GM15510 (cell line): ENCODE results near the gene NRP2.

Experiments used
- POLR2A ChIP-seq: IDR thresholded peaks from 3 replicates; pipeline ENCODE4 v1.6.1; 2011; ENCODE audit warnings: borderline replicate concordance; ENCODE audit not compliant: insufficient read length; ENCODE audit errors: extremely low read depth

The NRP2 gene

DNA sequence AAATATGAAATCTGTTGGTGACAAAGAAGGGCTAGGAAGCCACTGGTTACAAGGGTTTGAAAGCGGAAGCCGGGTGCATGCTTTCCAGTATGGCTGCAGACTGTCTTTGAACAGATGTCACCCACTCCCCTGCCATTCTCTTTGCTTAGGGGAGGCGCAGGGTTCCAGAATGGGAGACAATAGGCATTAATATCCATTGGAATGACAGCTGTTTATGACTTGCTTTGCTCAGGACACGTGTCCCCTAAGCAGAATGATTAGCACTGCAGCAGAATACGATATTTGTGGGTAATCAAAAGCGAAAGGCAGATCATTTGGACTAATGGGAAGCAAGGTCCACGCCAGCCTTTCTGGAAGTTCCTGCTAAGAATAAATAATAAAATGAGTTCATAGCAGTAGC is 25.8 kb upstream of the NRP2 start:
- TF ChIP-seq POLR2A, result no peak

DNA sequence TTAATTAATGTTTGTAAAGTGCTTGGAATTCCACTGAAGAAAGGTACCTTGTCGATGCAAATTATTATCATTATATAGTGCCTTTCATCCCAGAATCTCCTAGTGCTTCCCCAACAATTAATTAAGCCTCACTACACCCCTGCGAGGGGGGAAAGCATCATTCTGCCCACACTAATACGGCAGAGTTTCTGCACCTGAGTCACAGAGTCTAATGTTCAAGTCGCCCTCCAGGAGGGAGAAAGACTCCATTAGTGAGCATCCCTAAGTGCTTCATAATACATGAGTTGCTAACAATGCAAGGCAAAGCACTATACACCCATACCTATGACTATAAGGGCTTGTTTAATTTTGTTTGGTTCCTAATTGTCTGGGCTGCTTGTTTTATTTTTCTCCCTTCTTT is 25.4 kb upstream of the NRP2 start:
- no peak for TF ChIP-seq POLR2A

DNA sequence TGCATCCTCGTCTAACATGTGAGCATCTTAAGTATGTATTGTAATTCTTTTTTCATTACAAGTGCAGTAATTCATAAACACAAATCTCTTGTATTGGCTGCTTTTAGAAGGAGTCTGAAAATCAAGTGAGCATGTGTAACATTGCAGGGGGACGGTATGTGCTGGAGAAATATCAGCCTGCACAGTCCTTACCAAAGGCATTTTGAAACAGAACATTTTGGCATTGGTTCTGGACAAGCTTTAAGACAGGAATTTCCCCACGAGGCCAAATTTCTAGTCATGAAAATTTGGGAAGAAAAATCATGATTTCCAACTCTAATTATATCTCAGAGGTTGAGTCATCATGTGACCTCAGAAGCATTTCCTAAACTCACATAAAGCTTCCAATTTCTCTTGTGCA is 24.7 kb upstream of the NRP2 start:
- TF ChIP-seq POLR2A, result no peak

DNA sequence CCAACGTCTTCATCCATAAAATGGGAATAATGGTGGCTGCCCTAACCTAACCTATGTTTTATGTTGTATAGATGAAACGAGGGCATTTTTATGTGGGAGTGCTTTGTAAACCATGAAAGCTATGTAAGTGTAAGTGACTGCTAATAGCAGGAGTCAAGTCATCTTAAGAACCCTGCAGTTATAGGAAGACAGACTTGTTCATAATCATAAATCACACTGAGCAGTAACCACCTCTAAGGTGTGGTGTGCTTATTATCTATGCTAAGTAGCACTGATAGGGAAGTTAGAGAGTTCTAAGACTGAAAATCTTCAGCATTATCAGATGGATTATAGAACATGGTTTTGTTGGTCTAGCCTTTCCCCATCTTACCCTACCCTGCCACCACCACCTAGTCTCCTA is 24.2 kb upstream of the NRP2 start:
- TF ChIP-seq POLR2A, result no peak

DNA sequence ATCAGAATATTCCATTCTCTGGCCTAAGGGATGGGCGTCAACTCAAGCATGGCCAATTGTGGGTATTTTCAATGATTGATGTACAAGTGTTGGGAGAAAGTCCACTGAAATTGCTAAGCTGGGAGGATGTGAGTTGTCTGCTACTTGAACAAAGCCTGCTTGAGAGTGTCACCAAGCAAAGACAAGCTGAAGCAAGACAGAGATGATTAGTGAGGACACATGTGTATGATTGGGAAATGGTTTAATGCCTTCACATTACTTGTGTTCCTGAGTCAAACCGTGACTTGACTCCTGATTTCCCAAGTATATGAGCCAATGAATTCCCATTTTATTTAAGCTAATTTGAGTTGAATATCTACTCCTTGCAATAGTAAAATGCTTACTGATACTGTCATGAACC is 23.7 kb upstream of the NRP2 start:
- no peak for TF ChIP-seq POLR2A

DNA sequence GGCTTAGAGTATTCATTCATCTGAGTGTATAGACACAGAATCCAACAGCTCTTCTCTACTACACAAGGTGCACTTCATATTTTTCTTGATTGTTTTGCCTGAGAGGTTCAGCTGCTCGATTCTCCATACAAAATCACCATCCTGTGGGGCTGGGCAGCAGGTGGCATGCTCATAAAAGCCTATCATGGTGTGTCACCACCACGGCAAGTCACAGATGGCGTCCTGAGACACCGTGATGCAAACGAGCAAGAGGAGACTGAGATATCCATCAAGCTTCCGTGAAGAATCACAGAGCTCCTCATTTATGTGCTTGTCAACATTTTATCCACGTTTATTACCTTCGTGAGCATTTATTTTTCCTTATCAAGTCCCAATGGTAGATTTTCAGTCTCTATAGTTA is 22.4 kb upstream of the NRP2 start:
- no peak for TF ChIP-seq POLR2A

DNA sequence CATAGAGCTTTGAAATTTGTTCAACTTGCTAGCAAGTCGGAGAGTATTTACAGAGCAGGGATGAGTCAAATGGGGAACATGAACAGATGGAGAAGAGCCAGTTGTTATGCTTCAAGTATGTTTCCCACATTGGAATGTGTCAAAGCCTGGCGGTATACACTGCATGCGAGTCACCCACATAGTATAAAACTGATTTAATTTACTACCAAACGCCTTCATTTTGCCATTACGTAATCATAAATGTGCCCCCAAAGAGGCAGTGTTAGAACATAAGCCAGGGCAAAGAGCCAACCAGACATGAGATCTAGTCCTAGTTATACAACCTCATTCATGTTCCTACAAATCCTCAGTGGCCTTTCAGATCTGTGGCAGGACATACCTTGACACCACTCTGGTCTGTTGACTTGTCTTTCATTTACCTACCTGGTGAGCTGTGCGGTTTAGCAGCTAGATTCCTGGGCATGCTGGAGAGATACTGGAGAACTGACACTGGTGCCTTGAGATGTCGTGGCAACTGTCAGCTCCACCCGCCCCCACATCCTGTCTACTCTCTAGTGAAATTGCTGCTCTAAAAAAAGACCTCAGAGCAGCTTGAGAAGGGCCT is 21.7 kb upstream of the NRP2 start:
- TF ChIP-seq POLR2A, result no peak

DNA sequence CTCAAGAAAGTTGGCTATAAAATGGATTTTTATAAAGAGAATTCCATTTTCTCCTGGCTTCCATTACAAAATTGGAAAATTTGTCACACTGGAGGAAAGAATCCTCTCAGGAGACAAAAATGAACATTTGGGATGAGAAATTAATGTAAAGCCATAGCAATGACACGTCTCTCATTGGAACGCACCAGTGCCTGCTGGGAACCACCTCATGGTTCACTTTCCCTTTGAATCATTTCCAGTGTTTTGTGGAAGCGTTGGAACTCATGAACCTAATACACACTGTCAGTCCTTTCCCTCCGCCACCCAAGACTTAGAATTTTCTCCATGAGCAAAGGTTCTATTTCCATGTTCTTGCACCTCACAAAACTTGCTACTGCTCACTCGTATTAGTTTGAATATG is 21.0 kb upstream of the NRP2 start:
- TF ChIP-seq POLR2A, result no peak

DNA sequence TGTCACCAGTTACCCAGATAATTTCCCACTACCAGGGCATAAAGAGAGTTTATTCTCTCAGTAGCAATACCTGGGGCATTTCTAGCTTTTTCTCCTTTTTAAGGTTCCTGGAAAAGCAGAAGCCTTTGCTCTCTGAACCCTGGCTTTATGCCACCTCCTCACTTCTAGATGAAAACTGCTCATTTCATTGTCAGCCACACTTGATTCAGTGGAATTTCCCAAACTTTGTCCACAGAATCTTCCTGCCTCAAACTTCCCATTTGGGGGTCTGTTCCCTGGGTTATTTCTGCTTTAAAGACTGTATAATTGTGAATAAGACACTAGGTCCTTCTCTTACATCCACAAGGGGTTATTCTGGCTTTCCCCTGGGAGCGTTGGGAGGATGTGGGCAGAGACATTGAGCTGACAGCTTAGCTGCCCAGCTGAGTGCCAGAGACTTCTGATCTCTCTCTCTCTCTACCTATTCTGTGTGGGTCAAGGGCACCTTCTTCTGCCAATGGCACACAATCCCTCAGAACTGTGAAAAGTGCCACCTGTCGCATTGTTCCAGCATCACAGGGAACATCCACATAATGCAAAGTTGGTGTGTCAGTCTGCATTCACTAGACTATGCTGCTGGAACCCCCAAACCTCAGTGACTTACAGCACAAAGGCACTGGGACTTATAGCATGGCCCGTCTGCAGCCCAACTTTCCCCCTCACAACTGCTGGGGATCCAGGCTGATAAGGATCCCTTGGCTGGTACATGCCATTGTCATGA is 19.9 kb upstream of the NRP2 start:
- TF ChIP-seq POLR2A, result no peak

DNA sequence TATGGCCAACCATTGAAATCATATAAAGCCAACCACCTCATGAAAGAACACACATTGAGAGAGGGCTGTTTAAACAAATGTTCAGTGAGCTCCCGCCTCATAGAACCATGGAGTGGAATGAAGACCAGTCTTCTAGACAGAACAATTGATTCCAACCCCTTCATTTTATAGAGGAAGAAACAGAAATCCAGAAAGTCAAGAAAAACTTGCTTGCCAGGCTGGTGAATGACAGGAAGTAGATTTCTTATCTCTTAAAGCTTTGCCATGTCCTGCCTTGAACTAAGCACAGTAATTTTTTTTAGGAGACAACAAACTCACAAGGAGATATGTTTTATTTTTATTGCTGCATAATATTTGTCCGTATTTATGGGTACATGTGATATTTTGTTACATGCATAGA is 16.5 kb upstream of the NRP2 start:
- TF ChIP-seq POLR2A, result no peak

DNA sequence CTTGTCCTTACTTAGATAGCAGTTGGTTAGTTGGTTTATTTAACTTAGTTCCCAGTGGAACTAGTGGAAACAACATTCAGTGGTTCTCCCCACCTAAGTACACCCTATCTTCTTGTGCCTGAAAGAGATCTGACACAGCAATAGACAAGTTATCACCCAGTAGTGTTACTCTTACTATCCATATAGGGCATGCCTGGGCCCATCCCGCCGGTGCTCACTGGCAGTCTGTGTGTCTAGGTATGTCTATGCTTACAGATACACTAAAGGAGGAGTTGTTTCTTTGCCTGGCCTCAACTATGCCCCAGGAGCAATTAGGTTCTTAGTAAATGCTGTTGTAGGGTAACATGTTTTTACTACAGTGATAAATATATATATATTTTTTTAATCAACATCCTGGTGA is 12.0 kb upstream of the NRP2 start:
- no peak for TF ChIP-seq POLR2A

DNA sequence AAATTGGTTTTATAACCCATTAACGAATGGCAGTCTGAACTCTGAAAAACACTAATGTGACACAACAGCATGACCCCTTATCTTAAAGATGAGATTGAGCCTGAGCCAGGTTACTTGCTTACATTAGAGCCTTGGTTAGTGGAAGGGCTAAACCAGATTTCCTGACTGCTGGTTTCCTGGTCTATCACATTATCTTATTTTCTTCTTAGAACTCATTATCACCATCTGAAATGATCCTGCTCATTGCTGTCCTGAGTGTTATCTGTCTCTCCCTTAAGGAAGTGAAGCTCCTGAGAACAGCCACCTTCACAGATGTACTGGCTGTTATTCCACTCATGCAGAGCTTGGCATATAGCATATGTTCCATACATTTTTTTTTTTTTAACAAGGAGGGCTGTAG is 9.0 kb upstream of the NRP2 start:
- TF ChIP-seq POLR2A, result no peak

DNA sequence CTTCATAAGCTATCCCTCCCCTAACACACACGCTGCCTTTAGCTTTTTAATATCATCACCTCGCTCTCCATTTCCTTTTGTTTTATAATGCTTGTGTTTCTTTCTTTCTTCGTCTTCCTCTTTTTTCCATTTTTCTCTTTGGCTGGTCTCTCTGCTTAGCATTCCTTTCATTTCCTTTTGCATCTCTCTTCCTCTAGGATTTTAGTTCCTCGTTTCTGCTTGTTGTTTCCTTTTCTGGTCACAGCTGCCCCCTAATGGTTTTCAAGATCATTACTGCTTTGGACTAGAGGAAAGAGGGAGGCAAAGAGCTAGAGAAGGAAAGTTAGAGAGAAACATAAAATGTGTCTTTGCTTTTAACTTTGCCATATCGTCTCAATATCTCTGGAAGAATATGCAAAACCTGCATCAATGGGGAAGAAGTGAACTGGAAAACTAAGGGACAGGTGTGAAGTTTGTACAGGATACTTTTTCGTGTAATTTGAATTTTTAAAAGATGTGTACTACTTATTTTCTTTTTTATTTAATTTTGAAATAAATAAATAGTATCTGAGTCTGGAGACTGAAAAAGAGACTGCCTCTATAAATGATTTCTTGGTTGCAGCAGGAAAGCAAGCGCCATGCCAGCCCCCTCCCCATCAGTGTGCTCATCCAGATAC is 6.3 kb upstream of the NRP2 start:
- no peak for TF ChIP-seq POLR2A

DNA sequence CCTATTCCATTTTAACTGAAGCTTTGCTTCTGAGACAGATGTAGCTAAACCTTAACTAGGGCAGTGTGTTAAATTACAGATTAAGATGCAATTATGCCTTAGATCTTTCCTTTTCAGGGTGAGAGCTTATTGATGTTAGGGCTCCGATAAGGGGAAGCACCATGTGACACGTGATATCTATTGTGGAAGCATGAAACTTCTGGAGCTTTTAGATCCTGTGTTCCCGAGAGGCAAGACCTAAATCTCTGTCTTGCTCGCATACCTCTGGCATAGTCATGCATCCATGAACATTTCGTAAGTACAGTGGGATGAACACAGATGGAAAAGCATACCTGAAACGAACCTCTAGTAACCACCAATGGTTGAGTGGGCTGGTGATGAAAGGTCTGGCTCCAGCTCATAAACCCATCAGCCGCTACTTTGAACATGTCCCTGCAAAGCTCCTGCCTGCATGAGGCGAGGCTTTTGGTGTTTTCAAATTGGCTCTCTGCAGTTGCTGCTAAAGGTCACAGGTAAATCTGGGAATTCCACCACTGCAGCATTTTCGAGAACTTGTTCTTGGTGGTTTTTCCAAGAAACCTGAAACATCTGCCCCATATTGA is 3.7 kb upstream of the NRP2 start:
- no peak for TF ChIP-seq POLR2A

DNA sequence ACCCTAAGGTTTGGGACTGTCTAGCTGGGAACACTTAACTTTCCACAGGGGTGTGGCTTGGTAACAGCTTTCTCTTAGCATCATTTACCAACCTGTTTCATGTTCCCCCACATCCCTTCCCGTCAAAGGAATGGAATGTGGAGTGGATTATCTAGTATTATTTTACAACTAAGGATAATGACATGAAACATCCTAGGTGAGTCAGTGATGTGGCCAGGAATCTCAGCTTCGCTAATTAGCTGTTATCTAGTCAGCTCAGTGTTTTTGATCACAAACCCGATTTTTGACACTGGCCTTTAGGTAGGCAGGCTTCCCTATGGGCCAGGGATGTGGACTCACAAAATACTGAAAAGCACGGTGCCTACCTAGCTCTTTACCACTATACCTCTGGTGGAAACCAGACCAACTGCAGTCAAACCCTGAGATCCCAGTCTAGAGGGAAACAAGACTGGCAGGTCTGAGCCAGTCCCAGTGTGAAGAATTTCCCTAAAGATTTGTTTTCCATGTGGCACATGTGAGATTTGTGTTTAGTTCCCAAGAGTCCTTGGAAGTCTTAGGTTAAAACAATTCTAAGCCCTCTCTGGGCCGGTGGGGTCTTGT is 2.8 kb upstream of the NRP2 start:
- TF ChIP-seq POLR2A, result no peak
